NCI-H2029 (cell line): ENCODE data around the gene ZNF317.

Source experiments
- DNase-seq: peaks from one replicate; lab custom pipeline; 2025; lab: John Stamatoyannopoulos, UW

The ZNF317 gene

DNA sequence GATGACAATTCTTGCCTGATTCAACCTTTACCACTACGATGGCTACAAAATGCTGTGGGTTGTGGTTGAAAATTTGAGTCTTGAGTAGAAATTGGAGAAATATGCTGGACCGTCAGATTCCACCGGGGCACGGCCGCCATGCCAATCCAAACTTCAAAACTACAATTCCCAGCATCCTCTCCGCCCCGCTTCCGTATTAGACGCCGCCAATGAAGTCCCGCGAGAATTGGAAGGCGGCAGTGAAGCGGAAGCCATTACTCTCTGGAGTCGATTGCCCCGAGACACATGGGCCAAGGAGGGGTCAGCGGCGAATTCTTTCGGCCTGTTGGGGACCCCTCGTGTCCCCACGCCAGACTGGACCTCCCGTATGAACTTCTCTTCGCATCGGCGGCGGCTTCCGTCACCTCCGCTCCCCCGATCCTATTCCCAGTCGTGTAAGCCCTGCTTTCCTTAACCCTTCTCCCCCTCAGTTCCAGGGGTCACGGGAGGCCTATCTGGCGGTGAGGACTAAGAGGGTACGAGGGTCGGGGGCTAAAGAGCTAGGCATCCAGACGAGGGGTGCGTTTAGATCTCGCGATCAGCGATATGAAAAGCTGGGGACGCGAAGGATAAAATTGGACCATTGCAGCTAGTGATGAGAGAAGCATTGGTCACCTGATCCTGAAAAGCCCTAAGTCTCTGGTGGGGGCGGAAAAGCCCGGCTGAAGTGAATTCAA, at the start of gene ZNF317:
ZNF317 (plus strand) TSS at position 239 of the 716 bp plus-strand sequence. CDS start 15,620 bp downstream, outside the sequence.
- DNase-seq: peak; percentile 95

DNA sequence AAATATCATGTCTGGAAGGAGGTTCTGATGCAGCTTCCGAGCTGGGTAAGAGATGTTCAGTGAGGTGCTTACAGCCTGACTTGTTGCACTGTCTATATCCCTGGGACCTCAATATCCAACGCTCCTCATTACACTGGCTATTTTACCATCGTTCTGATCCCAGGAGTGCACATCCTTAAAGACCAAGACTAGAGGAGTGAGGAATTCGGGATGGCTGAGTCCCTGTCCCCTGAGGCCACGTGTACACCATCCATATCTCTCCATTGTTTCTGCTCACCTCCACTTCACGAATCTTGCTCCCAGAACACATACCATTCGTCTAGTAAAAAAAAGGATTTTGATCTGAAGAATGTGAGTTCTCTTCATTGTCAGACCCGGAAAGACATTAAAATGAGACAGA, 32.8 kb upstream of the ZNF317 start, which contains the start of gene OR7G2:
OR7G2 (minus strand) TSS at position 101 of the 400 bp plus-strand sequence. CDS start 4,232 bp downstream, outside the sequence.
- no peak for DNase-seq

DNA sequence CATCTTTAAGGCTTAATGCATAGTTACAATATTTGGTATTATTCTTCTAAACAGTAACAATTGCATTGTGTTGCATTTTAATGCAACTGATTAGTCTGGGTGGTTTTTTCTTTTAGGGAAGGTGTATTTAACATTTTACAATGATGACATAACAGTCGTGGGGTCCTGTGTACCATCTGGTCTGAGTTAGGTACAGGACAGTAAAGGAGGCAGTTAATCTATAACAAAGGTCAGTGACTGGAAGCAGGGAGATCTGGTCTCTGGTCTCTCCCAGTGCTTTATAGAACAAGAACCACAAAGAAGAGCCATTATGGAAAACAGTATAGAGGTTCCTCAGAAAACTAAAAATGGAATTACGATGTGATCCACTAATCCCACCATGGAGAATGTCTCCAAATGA, 30.2 kb upstream of the ZNF317 start:
- no peak for DNase-seq

DNA sequence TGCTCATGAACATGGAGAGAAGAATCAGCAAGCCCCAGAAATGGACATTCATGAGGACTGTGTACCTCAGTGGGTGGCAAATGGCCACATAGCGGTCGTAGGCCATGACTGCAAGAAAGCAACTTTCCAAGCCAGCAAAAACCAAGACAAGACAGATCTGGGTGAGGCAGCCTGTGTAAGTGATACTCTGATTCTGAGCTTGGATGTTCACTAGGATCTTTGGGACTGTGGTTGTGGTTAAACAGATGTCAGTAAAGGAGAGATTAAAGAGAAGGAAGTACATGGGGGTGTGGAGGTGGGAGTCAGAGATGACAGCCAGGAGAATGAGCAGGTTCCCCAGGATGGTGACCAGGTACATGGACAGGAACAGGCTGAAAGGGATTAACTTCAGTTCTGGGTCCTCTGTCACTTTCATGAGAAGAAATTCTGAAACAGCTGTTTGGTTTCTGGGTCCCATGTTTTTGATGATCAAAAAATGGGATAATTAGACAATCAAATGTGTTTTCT, 24.8 kb upstream of the ZNF317 start, which contains the start of gene OR7G1:
OR7G1 (minus strand) TSS at position 457 of the 507 bp plus-strand sequence; CDS start at position 457, 0 bp downstream.
- no peak for DNase-seq

DNA sequence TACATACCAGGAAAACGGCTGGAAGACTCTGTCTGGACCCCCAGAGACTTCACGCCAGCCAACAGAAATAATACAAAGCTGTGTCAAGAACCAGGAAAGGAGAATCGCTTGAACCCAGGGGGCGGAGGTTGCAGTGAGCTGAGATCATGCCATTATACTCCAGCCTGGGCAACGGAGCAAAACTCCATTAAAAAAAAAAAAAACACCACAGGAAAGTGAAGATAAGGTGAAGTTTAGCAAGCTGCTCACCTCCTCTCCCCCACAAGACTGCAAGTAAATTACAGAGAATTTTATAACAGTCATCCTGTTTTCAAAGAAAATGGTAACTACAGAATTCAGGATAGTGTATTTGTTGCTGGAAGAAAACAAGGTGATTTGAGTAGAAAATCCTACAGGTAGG, 23.6 kb upstream of the ZNF317 start:
- no peak for DNase-seq

DNA sequence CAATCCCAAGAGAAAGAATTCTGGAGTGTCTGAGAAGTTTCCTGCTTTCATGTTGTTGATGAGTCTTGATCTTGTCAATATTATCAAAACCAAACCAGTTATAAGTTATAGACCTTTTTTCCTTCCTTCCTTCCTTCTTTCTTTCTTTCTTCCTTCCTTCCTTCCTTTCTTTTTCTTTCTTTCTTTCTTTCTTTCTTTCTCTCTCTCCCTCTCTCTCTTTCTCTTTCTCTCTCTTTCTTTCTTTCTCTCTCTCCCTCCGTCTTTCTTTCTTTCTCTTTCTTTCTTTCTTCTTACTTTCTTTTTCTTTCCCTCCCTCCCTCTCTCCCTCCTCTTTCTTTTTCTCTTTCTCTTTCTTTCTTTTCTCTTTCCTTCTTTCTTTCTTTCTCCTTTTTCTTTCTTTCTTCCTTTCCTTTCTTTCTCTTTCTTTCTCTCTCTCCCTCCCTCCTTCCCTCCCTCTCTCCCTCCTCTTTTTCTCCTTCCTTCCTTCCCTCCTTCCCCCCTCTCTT, 13.2 kb upstream of the ZNF317 start, which contains the start of gene OR7G3:
OR7G3 (minus strand) TSS at position 51 of the 506 bp plus-strand sequence; CDS start at position 51, 0 bp downstream.
- DNase-seq: no peak

DNA sequence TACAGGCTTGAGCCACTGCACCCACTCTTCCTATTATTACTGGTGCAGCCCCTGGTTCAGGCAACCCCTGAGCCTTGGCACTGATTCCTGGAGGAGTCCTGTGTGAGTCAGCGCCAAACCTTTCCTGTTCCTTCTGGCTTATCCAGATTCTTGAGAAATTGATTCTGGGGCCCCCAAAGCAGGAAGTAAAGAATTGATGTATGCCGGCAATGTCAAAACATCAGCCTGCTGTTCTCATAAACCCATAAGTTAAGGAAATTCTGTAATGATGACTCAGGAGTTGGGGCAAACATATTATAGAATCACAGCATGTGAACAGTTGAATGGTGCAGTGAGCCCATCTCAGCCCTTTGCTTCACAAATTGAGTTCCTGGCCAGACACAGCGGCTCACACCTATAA, 12.0 kb upstream of the ZNF317 start:
- no peak for DNase-seq

DNA sequence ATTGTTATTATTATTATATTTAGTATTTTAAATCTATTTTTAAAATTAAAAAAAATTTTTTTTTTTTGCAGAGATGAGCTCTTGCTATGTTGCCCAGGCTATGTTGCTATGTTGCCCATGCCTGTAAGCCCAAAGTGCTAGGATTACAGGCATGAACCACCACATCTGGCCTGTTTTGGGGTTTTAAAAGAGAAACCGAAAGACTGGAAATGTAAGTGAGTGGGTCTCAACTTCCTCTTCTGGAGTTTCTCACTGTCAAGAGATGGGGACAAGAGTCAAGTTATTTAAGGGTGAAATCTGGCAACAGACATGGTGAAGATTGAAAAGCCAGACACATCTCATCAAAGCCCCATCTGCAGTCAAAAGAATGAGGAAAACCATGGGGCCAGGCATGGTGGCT, 9.2 kb upstream of the ZNF317 start:
- no peak for DNase-seq

DNA sequence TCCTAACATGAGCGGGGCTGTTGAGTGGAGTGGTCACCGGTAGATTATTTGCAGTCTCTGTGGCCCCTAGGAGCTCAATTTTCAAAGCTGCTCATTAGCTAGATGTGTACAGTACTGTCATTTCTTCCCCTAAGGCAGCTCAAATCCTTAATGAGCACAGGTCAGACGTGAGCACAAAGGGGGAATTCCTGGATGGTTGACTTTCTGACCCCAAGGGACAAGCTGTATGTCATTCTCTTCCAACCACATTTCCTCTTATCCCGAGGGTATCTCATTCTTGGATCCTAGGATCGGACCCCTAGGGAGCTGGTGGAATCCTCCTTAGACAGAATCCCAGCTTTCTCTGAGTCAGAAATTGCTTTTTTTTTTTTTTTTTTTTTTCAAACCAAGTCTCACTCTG, 7.8 kb upstream of the ZNF317 start:
- no peak for DNase-seq

DNA sequence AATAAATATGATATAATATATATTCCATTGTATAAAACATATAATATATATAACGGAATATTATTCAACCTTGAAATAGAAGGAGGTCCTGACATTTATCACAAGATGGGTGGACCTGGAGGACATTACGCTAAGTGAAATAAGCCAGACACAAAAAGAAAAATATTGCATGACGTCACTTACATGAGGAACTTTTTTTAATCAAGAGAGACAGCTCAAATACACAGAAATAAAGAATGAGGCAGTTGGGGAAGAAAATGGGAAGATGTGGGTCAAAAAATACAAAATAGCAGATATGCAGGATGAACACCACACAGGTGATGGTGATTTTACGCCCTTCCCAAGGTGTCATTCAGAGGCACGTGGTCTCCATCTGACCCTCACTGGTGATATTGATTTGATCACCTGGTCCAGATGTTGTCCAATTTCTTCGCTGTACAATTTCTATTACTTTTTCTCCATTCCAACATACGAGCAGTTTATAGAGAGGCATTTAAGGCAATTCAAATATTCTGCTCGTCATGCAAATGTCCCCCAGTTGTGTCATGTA, 513 bp upstream of the ZNF317 start:
- DNase-seq: no peak

DNA sequence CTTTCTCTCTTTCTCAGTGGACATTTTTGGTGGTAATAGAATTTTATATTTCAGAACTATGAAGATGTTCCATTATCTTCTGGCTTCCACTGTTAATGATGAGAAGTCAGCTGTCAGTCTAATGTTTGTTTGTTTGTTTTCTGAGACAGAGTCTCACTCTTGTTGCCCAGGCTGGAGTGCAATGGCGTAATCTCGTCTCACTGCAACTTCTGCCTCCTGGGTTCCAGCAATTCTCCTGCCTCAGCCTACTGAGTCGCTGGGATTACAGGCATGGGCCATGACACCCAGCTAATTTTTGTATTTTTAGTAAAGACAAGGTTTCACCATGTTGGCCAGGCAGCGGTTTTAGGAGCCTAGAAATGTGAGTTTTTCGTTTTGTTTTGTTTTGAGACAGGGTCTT, 4.7 kb downstream of the ZNF317 start:
- DNase-seq: no peak

DNA sequence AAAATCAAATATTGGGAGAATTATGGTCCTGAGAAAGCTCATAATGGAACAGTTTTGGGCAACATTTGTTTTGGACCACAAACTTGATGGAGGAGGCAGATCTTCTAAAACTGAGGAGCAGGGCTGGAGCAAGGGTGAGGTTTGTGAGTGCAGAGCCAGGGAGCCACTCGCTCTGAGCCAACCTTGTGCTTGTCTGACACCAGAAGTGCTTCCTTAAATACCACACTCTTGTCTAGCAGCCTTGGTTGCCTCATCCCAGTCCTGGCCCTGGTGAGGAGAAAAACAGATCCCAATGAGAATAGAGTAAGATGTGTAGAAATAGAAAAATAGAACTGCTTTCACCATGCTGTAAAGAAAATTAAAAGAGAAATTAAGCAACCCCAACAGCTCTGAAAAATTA, 6.7 kb downstream of the ZNF317 start:
- DNase-seq: no peak

DNA sequence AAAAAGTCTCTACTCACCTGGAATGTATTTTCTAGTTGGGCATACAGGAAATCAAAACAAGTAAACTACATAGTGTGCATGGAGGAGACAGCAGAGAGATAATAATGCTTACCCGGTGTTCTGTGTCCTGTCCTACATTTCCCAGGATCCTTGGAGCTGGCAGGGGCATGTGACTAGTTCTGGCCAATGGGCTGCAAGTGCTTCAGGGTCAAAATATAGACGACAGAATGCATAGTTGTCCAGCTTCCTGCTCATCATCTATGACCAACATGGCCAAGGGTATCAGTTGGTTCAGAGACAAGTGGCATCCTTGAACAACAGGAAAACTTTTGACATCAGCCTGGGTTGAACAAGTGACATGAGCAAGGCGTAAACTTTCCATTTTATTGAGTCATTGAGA, 8.5 kb downstream of the ZNF317 start:
- no peak for DNase-seq

DNA sequence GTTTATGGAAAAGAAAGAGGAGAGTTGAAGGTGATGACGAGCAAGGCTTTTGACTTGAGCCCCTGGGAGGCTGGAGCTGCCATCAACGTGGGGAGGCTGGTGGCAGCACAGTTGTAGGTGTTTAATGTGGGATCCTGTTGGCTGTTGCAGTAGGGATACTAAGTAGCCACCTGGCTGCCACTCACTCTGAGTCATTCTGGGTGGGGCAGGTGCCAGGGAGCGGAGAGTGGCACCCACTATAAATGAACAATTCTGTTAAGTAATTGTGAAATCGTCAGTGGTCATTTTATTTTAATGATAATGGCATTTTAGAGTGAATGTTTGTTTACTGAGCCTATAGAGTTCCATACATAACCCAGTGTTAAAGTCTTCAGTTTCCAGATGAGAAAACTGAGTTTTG, 9.8 kb downstream of the ZNF317 start:
- no peak for DNase-seq

DNA sequence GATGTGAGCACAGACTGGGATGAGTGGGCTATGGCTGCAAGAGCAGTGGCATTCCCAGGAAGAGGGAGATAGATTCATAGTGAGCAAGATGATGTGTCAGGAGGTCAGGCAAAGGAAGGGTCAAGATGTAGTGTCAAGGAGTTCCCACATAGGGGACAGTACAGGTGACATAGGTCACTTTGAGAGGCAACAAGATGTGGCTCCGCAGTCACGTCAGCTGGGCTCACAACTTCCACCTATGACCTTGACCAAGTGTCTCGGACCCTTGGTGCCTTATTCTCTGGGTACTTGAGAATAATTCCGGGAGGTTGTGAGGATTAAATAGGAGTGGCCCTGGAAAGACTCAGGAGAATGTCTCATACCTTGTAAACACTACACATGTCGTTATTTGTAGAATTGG, 10.5 kb downstream of the ZNF317 start:
- no peak for DNase-seq

DNA sequence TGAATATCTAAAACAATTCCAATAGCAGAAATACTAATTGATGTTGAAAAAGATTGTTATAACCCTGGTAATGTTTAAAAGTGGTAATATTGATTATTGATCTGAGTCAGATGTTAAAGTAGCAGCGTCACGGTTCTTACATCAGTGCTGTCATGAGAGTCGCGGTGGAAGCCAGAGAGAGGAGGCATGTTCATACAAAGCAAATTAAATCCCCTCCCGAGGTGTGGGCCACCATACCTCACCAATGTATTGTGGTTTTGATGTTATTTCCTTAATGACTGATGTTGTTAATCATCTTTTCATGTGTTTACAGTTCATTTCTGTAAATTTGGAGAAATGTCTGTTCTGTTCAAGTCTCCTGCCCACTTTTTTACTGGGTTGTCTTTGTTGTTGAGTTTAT, 11.2 kb downstream of the ZNF317 start:
- no peak for DNase-seq

DNA sequence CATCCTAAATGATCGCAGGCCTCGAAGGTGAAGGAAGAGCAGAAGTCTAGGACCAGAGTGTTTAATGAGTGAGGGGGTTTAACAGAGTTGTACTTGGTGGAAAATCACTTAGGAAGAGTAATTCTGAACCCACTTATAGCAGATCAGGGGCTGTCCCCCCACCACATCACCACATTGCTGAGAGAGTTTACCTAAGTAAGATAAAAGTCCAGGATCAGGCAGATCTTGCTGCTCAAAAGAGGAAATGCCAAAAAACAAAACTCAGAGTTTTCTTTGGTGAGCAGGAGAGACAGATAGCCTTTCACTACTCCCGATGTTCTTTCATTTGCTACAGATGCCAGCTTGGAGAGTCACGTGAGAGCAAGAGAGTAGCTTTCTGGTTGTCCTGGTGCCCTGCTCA, 15.4 kb downstream of the ZNF317 start:
- DNase-seq: no peak

DNA sequence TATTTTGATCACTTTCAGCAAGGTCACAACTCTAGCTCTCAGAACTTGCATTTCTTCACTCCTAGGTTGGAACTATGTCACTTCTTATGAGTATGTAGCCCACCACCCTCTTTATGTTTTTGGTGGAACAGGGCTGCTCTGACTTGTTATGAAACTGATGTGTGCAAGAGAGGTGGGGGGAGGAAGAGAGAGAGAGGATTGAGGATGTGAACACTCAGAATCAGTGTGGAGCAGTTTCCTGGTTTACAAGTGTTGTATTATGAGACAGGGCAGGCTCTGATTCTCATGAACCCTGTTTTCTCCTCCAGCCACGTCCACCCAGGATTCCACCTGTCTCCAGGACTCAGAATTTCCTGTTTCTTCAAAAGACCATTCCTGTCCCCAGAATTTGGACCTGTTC, 16.1 kb downstream of the ZNF317 start:
- no peak for DNase-seq

DNA sequence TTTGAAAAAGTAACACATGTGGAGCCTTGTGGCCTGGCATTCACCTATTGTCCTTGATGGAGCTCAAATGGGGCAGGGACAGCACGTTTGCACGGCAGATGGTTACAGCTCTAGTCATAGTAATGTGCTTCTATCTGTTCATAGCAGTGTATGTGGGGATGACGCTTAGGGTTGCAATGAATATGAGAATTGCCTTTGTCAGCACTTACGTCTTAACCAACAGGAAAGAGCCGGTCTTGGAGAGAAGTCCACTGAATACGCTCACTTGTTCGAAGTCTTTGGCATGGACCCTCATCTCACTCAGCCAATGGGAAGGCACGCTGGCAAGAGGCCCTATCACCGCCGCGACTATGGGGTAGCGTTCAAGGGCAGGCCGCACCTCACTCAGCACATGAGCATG, 19.7 kb downstream of the ZNF317 start:
- DNase-seq: no peak

DNA sequence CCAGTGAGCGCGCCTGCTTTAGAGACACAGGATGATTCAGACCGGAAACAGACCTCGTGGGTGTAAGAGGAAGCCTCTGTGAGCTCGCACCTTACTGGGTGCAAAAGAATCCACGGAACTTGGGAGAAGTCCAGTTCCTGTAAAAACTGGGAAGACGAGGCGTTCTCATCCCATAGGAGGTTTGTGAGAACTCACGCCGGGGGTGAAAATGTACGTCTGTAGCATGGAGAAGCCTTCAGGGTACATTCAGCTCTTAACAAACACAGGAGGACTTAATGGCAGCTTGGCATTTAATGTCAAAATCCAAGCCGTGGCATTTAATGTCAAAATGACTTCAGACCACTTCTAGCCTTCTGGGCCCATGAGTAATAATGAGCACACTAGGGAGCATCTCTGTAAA, 21.2 kb downstream of the ZNF317 start:
- DNase-seq: no peak

DNA sequence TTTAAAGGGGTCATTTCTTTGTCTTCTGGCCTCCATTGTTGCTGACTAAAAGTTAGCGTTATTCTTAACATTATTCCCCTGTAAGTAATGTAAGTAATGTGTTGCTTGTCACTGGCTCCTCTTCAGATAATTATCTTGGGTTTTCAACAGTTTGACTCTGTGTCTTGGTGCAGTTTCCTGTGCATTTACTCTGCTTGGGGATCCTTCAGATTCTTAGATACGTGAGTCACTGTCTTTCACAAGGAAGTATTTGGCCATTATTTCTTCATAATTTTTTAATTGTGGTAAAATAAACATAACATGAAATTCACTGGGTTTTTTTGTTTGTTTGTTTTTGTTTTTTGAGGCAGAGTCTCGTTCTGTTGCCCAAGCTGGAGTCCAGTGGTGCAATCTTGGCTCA, 25.1 kb downstream of the ZNF317 start:
- DNase-seq: no peak

DNA sequence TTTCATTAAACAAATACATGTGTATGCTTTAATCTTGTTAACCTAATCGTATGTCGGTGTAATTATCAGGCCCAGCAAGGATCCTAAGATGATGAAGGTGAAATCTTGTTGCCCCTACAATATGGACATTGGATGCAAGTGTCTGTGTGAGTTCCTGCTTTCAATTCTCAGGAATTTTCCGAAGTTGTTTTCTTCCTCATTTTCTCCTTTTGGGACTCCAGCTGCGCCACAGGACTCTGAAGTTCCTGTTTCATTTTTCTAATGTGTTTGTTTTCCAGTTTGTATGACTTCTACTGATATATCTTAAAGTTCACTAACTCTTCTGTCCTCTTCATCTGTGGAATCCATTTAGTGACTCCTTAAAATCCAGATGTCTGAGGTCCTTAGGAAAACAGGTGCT, 26.6 kb downstream of the ZNF317 start:
- no peak for DNase-seq

DNA sequence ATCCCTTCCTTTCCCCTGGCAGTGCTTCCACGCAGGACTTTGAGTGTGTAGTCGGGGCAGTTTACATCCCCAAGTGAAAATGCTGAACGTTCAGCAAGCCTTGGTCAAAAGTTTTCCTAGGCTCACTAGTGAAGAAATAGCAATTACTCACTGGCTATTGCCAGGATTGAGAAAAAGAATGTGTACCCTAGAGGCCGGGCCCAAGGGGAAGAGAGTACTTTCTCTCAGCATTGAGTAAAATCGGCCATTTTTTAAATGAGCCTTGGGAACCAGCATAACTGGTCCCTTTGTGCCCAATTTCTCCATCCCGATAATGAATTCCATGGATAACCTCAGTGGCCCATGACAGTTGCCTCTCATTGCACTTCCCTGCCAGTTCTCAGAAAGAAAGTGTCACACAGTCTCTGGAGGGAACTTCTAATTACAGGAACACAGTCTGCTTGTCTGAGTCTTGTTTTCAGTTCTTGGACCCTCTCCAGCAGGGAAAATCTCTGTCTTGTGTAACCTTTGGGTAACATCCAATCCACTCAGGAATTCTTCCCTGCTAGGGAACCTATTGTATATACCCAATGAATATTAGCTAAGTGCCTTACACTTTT, 31.3 kb downstream of the ZNF317 start:
- DNase-seq: no peak
